Smooth muscle cell (in vitro differentiated cells): ENCODE data around the gene NCAPD3. TPM values are rescaled to one million over a fixed set of nuclear protein-coding genes. Genes with fewer than 3 reads are reported as not detected.

ENCODE experiments used
- DNase-seq: peaks from one replicate; lab custom pipeline; 2025; ENCODE audit not compliant: unreplicated experiment; lab: John Stamatoyannopoulos, UW
- H2AFZ ChIP-seq: fragments of 200-600 bp; sonication (generic); 2 replicates; pipeline ENCODE4 v1.6.0; 2016; ENCODE audit warnings: antibody characterized with exemption, low read depth, mild to moderate bottlenecking
- H3F3A ChIP-seq: fragments of 200-600 bp; sonication (generic); 2 replicates; pipeline ENCODE4 v1.6.0; 2017; ENCODE audit warnings: antibody characterized with exemption, low read depth
- H3K27ac ChIP-seq: fragments of 200-600 bp; sonication (generic); 2 replicates; pipeline ENCODE4 v1.5.1; 2016; ENCODE audit warnings: low read depth, mild to moderate bottlenecking
- H3K27me3 ChIP-seq: fragments of 200-600 bp; sonication (generic); 2 replicates; pipeline ENCODE4 v1.6.1; 2016; ENCODE audit warnings: low read depth, mild to moderate bottlenecking
- H3K36me3 ChIP-seq: fragments of 200-600 bp; sonication (generic); 2 replicates; pipeline ENCODE4 v1.5.1; 2016; ENCODE audit warnings: low read depth
- H3K4me1 ChIP-seq: fragments of 200-600 bp; sonication (generic); 2 replicates; pipeline ENCODE4 v1.5.1; 2016; ENCODE audit warnings: low read depth
- H3K4me2 ChIP-seq: fragments of 200-600 bp; sonication (generic); 2 replicates; pipeline ENCODE4 v1.6.0; 2016; ENCODE audit warnings: mild to moderate bottlenecking
- H3K4me3 ChIP-seq: fragments of 200-600 bp; sonication (generic); 2 replicates; pipeline ENCODE4 v1.5.1; 2016; ENCODE audit warnings: mild to moderate bottlenecking
- H3K79me2 ChIP-seq: fragments of 200-600 bp; sonication (generic); 2 replicates; pipeline ENCODE4 v1.6.0; 2016; ENCODE audit warnings: low read depth, mild to moderate bottlenecking
- H3K9ac ChIP-seq: fragments of 200-600 bp; sonication (generic); 2 replicates; pipeline ENCODE4 v1.6.0; 2016; ENCODE audit warnings: low read depth
- H3K9me3 ChIP-seq: fragments of 200-600 bp; sonication (generic); replicated peaks from 2 replicates; pipeline ENCODE4 v1.5.1; 2016; ENCODE audit warnings: low read depth
- H4K20me1 ChIP-seq: fragments of 200-600 bp; sonication (generic); 2 replicates; pipeline ENCODE4 v1.6.0; 2016; ENCODE audit warnings: low read depth
- CTCF ChIP-seq: fragments of 200-600 bp; sonication (generic); IDR thresholded peaks from 2 replicates; pipeline ENCODE4 v1.5.1; 2017; ENCODE audit warnings: borderline replicate concordance, mild to moderate bottlenecking, antibody characterized with exemption; ENCODE audit not compliant: insufficient read depth, poor library complexity, severe bottlenecking
- WGBS: methylation state at CpG from one replicate; pipeline ENCODE4 v1.1.7; 2016; ENCODE audit warnings: low lambda C conversion rate; 5-methylcytosine and 5-hydroxymethylcytosine counted together
- polyA plus RNA-seq: library from polyadenylated mRNA; unstranded; fragments of >200 nt; fragmentation: Nextera tagmentation; extraction: Ambion mirVana; gene quantifications from 2 replicates; pipeline ENCODE4 v1.2.1, GENCODE V29; 2016
- total RNA-seq: library from RNA; depleted of rRNA; stranded (reverse); fragments of >200 nt; gene quantifications from 2 replicates; pipeline ENCODE4 v1.2.3, GENCODE V29; 2014

The NCAPD3 gene
- total and polyA plus RNA-seq, 2 experiments from 2014 or later: 6.6 to 11.0 TPM

DNA sequence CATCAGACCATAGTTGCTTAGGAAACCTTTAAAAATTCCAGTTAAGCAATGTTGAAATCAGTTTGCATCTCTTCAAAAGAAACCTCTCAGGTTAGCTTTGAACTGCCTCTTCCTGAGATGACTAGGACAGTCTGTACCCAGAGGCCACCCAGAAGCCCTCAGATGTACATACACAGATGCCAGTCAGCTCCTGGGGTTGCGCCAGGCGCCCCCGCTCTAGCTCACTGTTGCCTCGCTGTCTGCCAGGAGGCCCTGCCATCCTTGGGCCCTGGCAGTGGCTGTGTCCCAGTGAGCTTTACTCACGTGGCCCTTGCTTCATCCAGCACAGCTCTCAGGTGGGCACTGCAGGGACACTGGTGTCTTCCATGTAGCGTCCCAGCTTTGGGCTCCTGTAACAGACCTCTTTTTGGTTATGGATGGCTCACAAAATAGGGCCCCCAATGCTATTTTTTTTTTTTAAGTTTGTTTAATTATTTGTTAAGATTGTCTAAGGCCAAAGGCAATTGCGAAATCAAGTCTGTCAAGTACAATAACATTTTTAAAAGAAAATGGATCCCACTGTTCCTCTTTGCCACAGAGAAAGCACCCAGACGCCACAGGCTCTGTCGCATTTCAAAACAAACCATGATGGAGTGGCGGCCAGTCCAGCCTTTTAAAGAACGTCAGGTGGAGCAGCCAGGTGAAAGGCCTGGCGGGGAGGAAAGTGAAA lies 73.4 kb downstream of the NCAPD3 start:
- no peaks in the 10 kb centered on the region for H3K9me3 ChIP-seq
- DNase-seq: no peak
- H3F3A ChIP-seq: no peaks in the 10 kb centered on the region
- H3K9ac ChIP-seq: no peak overlapping the region
- H3K27me3 ChIP-seq: no peaks in the 10 kb centered on the region
- H3K4me1 ChIP-seq: no peaks in the 10 kb centered on the region
- H3K4me3 ChIP-seq: no peak overlapping the region
- H2AFZ ChIP-seq: no peak overlapping the region
- no peaks in the 10 kb centered on the region for H4K20me1 ChIP-seq
- TF ChIP-seq CTCF: no peak
- no peaks in the 10 kb centered on the region for H3K36me3 ChIP-seq
- H3K79me2 ChIP-seq: no peaks in the 10 kb centered on the region
- no peak overlapping the region for H3K27ac ChIP-seq
- 98% methylated on average over 12 of the region's 12 CpGs for WGBS
- no peak overlapping the region for H3K4me2 ChIP-seq

DNA sequence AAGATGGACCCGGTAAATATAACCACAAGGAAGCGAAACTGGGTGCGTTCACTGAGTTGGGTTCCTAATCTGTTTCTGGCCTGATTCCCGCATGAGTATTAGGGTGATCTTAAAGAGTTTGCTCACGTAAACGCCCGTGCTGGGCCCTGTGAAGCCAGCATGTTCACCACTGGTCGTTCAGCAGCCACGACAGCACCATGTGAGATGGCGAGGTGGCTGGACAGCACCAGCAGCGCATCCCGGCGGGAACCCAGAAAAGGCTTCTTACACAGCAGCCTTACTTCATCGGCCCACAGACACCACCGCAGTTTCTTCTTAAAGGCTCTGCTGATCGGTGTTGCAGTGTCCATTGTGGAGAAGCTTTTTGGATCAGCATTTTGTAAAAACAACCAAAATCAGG lies 74.4 kb downstream of the NCAPD3 start:
- TF ChIP-seq CTCF: no peak
- H3K27me3 ChIP-seq: no peaks in the 10 kb centered on the region
- H3K9ac ChIP-seq: no peak overlapping the region
- DNase-seq: no peak
- no peak overlapping the region for H3K27ac ChIP-seq
- H3K36me3 ChIP-seq: no peaks in the 10 kb centered on the region
- H3F3A ChIP-seq: no peaks in the 10 kb centered on the region
- H3K4me2 ChIP-seq: no peak overlapping the region
- no peaks in the 10 kb centered on the region for H3K79me2 ChIP-seq
- H4K20me1 ChIP-seq: peaks cover under 1% of the 10 kb centered on the region
- no peaks in the 10 kb centered on the region for H3K9me3 ChIP-seq
- 97% methylated on average over 16 of the region's 16 CpGs for WGBS
- no peak overlapping the region for H2AFZ ChIP-seq
- H3K4me1 ChIP-seq: no peaks in the 10 kb centered on the region
- no peak overlapping the region for H3K4me3 ChIP-seq

- no peaks in the 10 kb centered on the region for H3K4me1 ChIP-seq
- no peaks in the 10 kb centered on the region for H3F3A ChIP-seq
- no peak overlapping the region for H3K4me3 ChIP-seq
- no peaks in the 10 kb centered on the region for H3K9me3 ChIP-seq
- no peak for TF ChIP-seq CTCF
- no peak overlapping the region for H3K4me2 ChIP-seq
- no peak overlapping the region for H3K9ac ChIP-seq
- H4K20me1 ChIP-seq: peaks cover 28% of the 10 kb centered on the region
- 97% methylated on average over 3 of the region's 3 CpGs for WGBS
- no peak for DNase-seq
- H3K36me3 ChIP-seq: no peaks in the 10 kb centered on the region
- H3K79me2 ChIP-seq: no peaks in the 10 kb centered on the region
- no peak overlapping the region for H3K27ac ChIP-seq
- no peak overlapping the region for H2AFZ ChIP-seq
- no peaks in the 10 kb centered on the region for H3K27me3 ChIP-seq
These were observed 77.2 kb downstream of the NCAPD3 start for GRCh38 chr11:134146598-134146997.

DNA sequence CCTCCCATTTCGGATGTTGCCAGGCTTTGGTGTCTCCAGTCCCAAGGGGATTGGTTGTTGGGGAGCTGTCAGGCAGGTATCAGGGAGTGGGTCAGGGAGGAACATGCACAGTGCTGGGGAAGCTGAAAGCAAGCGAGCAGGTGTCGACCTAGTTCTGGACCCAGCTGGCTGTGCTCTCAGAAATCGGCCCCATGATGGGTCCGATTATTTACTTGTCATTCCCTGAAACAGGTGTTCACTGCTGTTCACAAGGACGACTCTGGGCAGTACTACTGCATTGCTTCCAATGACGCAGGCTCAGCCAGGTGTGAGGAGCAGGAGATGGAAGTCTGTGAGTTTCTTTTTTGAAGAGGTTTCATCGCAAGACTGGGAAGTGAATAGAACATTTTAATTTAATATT lies 78.1 kb downstream of the NCAPD3 start:
- no peaks in the 10 kb centered on the region for H3K36me3 ChIP-seq
- no peaks in the 10 kb centered on the region for H3K4me1 ChIP-seq
- H3K27me3 ChIP-seq: no peaks in the 10 kb centered on the region
- H3K9me3 ChIP-seq: no peaks in the 10 kb centered on the region
- H3K27ac ChIP-seq: no peak overlapping the region
- peaks cover 35% of the 10 kb centered on the region for H4K20me1 ChIP-seq
- 98% methylated on average over 8 of the region's 8 CpGs for WGBS
- H3K4me3 ChIP-seq: no peak overlapping the region
- H3F3A ChIP-seq: no peaks in the 10 kb centered on the region
- no peak overlapping the region for H3K4me2 ChIP-seq
- no peak overlapping the region for H2AFZ ChIP-seq
- H3K79me2 ChIP-seq: no peaks in the 10 kb centered on the region
- no peak for TF ChIP-seq CTCF
- DNase-seq: no peak
- no peak overlapping the region for H3K9ac ChIP-seq
